IPS DF 6.9 (cell line): ENCODE measurements around the gene MET.

Experiments
- DNase-seq: peaks from one replicate; pipeline ENCODE4 v3.0.0-alpha.2; 2013; ENCODE audit warnings: low read depth, low spot score
- H3K27ac ChIP-seq: one replicate; pipeline ENCODE4 v1.5.1; 2013; ENCODE audit warnings: low read length, control low read depth
- H3K27me3 ChIP-seq: 2 replicates; pipeline ENCODE4 v1.6.1; 2013; ENCODE audit warnings: mild to moderate bottlenecking, low read length; ENCODE audit not compliant: control insufficient read depth, insufficient read depth
- H3K36me3 ChIP-seq: 2 replicates; pipeline ENCODE4 v1.6.1; 2013; ENCODE audit warnings: low read length; ENCODE audit not compliant: control insufficient read depth, insufficient read depth
- H3K4me1 ChIP-seq: 2 replicates; pipeline ENCODE4 v1.6.1; 2013; ENCODE audit warnings: low read length; ENCODE audit not compliant: control insufficient read depth, insufficient read depth
- H3K4me3 ChIP-seq: 2 replicates; pipeline ENCODE4 v1.5.1; 2013; ENCODE audit warnings: mild to moderate bottlenecking, low read length
- H3K9me3 ChIP-seq: 2 replicates; pipeline ENCODE4 v1.6.1; 2013; ENCODE audit warnings: low read length, inconsistent platforms; ENCODE audit not compliant: control insufficient read depth, insufficient read depth
- WGBS: extraction: QIAGEN DNeasy Blood & Tissue Kit; methylation state at CpG from one replicate; pipeline ENCODE4 v1.1.7; 2013; ENCODE audit warnings: mixed read lengths, missing lambda C conversion rate; ENCODE audit not compliant: insufficient read length, insufficient coverage; 5-methylcytosine and 5-hydroxymethylcytosine counted together

The MET gene

GRCh38 chr7:116793795-116794340 lies 121.9 kb downstream of the MET start:
- no CpG with 5 or more reads among the region's 5 CpGs for WGBS
- H3K9me3 ChIP-seq = no peaks in the 10 kb centered on the region
- no peak overlapping the region for H3K27ac ChIP-seq
- no peaks in the 10 kb centered on the region for H3K36me3 ChIP-seq
- H3K4me3 ChIP-seq = no peak overlapping the region
- H3K4me1 ChIP-seq = no peaks in the 10 kb centered on the region
- no peak for DNase-seq
- no peaks in the 10 kb centered on the region for H3K27me3 ChIP-seq

- WGBS = no CpG with 5 or more reads among the region's 5 CpGs
- no peaks in the 10 kb centered on the region for H3K9me3 ChIP-seq
- H3K36me3 ChIP-seq = no peaks in the 10 kb centered on the region
- H3K27ac ChIP-seq = no peak overlapping the region
- H3K4me3 ChIP-seq = no peak overlapping the region
- DNase-seq = no peak
- H3K27me3 ChIP-seq = no peaks in the 10 kb centered on the region
- H3K4me1 ChIP-seq = no peaks in the 10 kb centered on the region
These were observed 124.5 kb downstream of the MET start for GRCh38 chr7:116796471-116796870.

GRCh38 chr7:116797612-116798011 lies 125.6 kb downstream of the MET start:
- no peaks in the 10 kb centered on the region for H3K4me1 ChIP-seq
- H3K9me3 ChIP-seq = no peaks in the 10 kb centered on the region
- no peaks in the 10 kb centered on the region for H3K27me3 ChIP-seq
- H3K27ac ChIP-seq = no peak overlapping the region
- no CpG with 5 or more reads among the region's 2 CpGs for WGBS
- H3K4me3 ChIP-seq = no peak overlapping the region
- no peak for DNase-seq
- no peaks in the 10 kb centered on the region for H3K36me3 ChIP-seq

- Histone ChIP-seq H3K27ac (no peak overlapping the region), H3K36me3 (no peaks in the 10 kb centered on the region)
- no CpG with 5 or more reads among the region's 3 CpGs for WGBS
These were observed 126.2 kb downstream of the MET start for GRCh38 chr7:116798232-116798631.

GRCh38 chr7:116799916-116800315 lies 127.9 kb downstream of the MET start:
- H3K9me3 ChIP-seq = no peaks in the 10 kb centered on the region
- H3K27me3 ChIP-seq = no peaks in the 10 kb centered on the region
- H3K4me1 ChIP-seq = no peaks in the 10 kb centered on the region
- H3K27ac ChIP-seq = no peak overlapping the region
- H3K4me3 ChIP-seq = no peak overlapping the region
- no peaks in the 10 kb centered on the region for H3K36me3 ChIP-seq
- DNase-seq = no peak

More at GRCh38 chr7:116798232-116798631, 126.2 kb downstream of the MET start:
- no peaks in the 10 kb centered on the region for H3K9me3 ChIP-seq
- DNase-seq = no peak
- no peaks in the 10 kb centered on the region for H3K4me1 ChIP-seq
- no peaks in the 10 kb centered on the region for H3K27me3 ChIP-seq
- H3K4me3 ChIP-seq = no peak overlapping the region

GRCh38 chr7:116800594-116800993 lies 128.6 kb downstream of the MET start:
- no CpG with 5 or more reads among the region's 2 CpGs for WGBS
- no peak overlapping the region for H3K27ac ChIP-seq
- no peaks in the 10 kb centered on the region for H3K27me3 ChIP-seq
- no peaks in the 10 kb centered on the region for H3K9me3 ChIP-seq
- no peak overlapping the region for H3K4me3 ChIP-seq
- no peaks in the 10 kb centered on the region for H3K36me3 ChIP-seq
- H3K4me1 ChIP-seq = no peaks in the 10 kb centered on the region
- DNase-seq = no peak

GRCh38 chr7:116801092-116801710 lies 129.2 kb downstream of the MET start:
- no peak for DNase-seq
- H3K9me3 ChIP-seq = no peaks in the 10 kb centered on the region

GRCh38 chr7:116802144-116802745 lies 130.2 kb downstream of the MET start:
- WGBS = no CpG with 5 or more reads among the region's 7 CpGs
- H3K36me3 ChIP-seq = no peaks in the 10 kb centered on the region
- no peak for DNase-seq
- H3K4me3 ChIP-seq = no peak overlapping the region
- no peaks in the 10 kb centered on the region for H3K4me1 ChIP-seq
- H3K27me3 ChIP-seq = no peaks in the 10 kb centered on the region
- H3K27ac ChIP-seq = no peak overlapping the region
- H3K9me3 ChIP-seq = no peaks in the 10 kb centered on the region

More at GRCh38 chr7:116801092-116801710, 129.2 kb downstream of the MET start:
- H3K27ac ChIP-seq = no peak overlapping the region
- no peaks in the 10 kb centered on the region for H3K4me1 ChIP-seq
- H3K4me3 ChIP-seq = no peak overlapping the region
- H3K36me3 ChIP-seq = no peaks in the 10 kb centered on the region
- H3K27me3 ChIP-seq = no peaks in the 10 kb centered on the region
- no CpG with 5 or more reads among the region's 2 CpGs for WGBS

- WGBS = no CpG with 5 or more reads among the region's 5 CpGs
- no peak overlapping the region for H3K27ac ChIP-seq
- H3K9me3 ChIP-seq = no peaks in the 10 kb centered on the region
- no peaks in the 10 kb centered on the region for H3K36me3 ChIP-seq
- no peaks in the 10 kb centered on the region for H3K4me1 ChIP-seq
- H3K4me3 ChIP-seq = no peak overlapping the region
- no peaks in the 10 kb centered on the region for H3K27me3 ChIP-seq
- peak; percentile 33 for DNase-seq
These were observed 130.8 kb downstream of the MET start for GRCh38 chr7:116802746-116803152.

- no CpG with 5 or more reads among the region's 3 CpGs for WGBS
- no peak for DNase-seq
These were observed 132.5 kb downstream of the MET start for GRCh38 chr7:116804471-116804870.

GRCh38 chr7:116805100-116805544 lies 133.1 kb downstream of the MET start:
- no peak for DNase-seq
- H3K4me1 ChIP-seq = no peaks in the 10 kb centered on the region
- no CpG with 5 or more reads among the region's 7 CpGs for WGBS

More at GRCh38 chr7:116804471-116804870, 132.5 kb downstream of the MET start:
- H3K27me3 ChIP-seq = no peaks in the 10 kb centered on the region
- no peaks in the 10 kb centered on the region for H3K4me1 ChIP-seq
- H3K9me3 ChIP-seq = no peaks in the 10 kb centered on the region
- H3K27ac ChIP-seq = no peak overlapping the region
- no peak overlapping the region for H3K4me3 ChIP-seq
- H3K36me3 ChIP-seq = no peaks in the 10 kb centered on the region

More at GRCh38 chr7:116805100-116805544, 133.1 kb downstream of the MET start:
- Histone ChIP-seq H3K36me3 (no peaks in the 10 kb centered on the region), H3K9me3 (no peaks in the 10 kb centered on the region), H3K27me3 (no peaks in the 10 kb centered on the region), H3K4me3 (no peak overlapping the region), H3K27ac (no peak overlapping the region)
